PC-3 (cell line): ENCODE data around the gene FAM13A. TPM values are rescaled to one million over a fixed set of nuclear protein-coding genes. Genes with fewer than 3 reads are reported as not detected.
A peak's percentile ranks its signal among the peaks of the same experiment; 100 is the strongest.
"Not testable (repeated sequence)": the region's sequence is repeated elsewhere in the genome, so short reads cannot be mapped to it uniquely, and the experiment has no call there.

Source experiments
- ATAC-seq: fragments of 200-7000 bp; cut with Tn5 transposase; 2 replicates; pipeline ENCODE4 v1.9.1; 2020; ENCODE audit warnings: mild to moderate bottlenecking, moderate library complexity
- BruUV-seq: library from RNA; stranded (reverse); fragments of 400-500 nt; replicated peaks from 2 replicates; lab custom pipeline; 2021; lab: Mats Ljungman, UMichigan
- CTCF ChIA-PET: fragments of 300-600 bp; sonication (Branson Sonifier 250); formaldehyde crosslinking; loops from one replicate; lab custom pipeline; 2022; ENCODE audit warnings: antibody characterized with exemption; lab: Charles Lee
- POLR2A ChIA-PET: fragments of 300-600 bp; sonication (Branson Sonifier 250); formaldehyde crosslinking; loops from one replicate; lab custom pipeline; 2022; ENCODE audit warnings: antibody characterized with exemption; ENCODE audit not compliant: unreplicated experiment; lab: Charles Lee
- DNase-seq: peaks from one replicate; pipeline ENCODE4 v3.0.0-alpha.2; 2015
- H2AFZ ChIP-seq: fragments of 300-600 bp; sonication (generic); 2 replicates; pipeline ENCODE4 v1.6.0; 2016; ENCODE audit warnings: antibody characterized with exemption, low read length
- H3F3A ChIP-seq: fragments of 300-600 bp; sonication (generic); one replicate; pipeline ENCODE4 v1.6.0; 2017; ENCODE audit warnings: antibody characterized with exemption, low read length, control low read depth, mild to moderate bottlenecking; ENCODE audit not compliant: unreplicated experiment
- H3K27ac ChIP-seq: fragments of 300-600 bp; sonication (generic); 2 replicates; pipeline ENCODE4 v1.5.1; 2016; ENCODE audit warnings: mild to moderate bottlenecking, low read length
- H3K27me3 ChIP-seq: fragments of 300-600 bp; sonication (generic); 2 replicates; pipeline ENCODE4 v1.6.1; 2016; ENCODE audit warnings: low read length, mixed read lengths
- H3K36me3 ChIP-seq: fragments of 300-600 bp; sonication (generic); 2 replicates; pipeline ENCODE4 v1.6.1; 2016; ENCODE audit warnings: low read depth, mixed run types, low read length, mixed read lengths
- H3K4me1 ChIP-seq: fragments of 300-600 bp; sonication (generic); 2 replicates; pipeline ENCODE4 v1.5.1; 2016; ENCODE audit warnings: low read length; ENCODE audit not compliant: insufficient read depth
- H3K4me2 ChIP-seq: fragments of 300-600 bp; sonication (generic); 2 replicates; pipeline ENCODE4 v1.6.0; 2016; ENCODE audit warnings: low read length
- H3K4me3 ChIP-seq: fragments of 300-600 bp; sonication (generic); 2 replicates; pipeline ENCODE4 v1.5.1; 2016; ENCODE audit warnings: mild to moderate bottlenecking, low read length, mixed read lengths
- H3K79me2 ChIP-seq: fragments of 300-600 bp; sonication (generic); 2 replicates; pipeline ENCODE4 v1.6.1; 2017; ENCODE audit warnings: low read length, mixed read lengths
- H3K9ac ChIP-seq: fragments of 300-600 bp; sonication (generic); 2 replicates; pipeline ENCODE4 v1.6.0; 2016; ENCODE audit warnings: mild to moderate bottlenecking, low read length
- H3K9me2 ChIP-seq: fragments of 300-600 bp; sonication (generic); replicated peaks from 2 replicates; pipeline ENCODE4 v1.6.1; 2016; ENCODE audit warnings: mixed run types, low read length, mixed read lengths
- H3K9me3 ChIP-seq: fragments of 300-600 bp; sonication (generic); 2 replicates; pipeline ENCODE4 v1.6.1; 2016; ENCODE audit warnings: low read length, mixed read lengths
- H4K20me1 ChIP-seq: fragments of 300-600 bp; sonication (generic); 2 replicates; pipeline ENCODE4 v1.6.1; 2016; ENCODE audit warnings: low read length, mixed read lengths
- EZH2 ChIP-seq: fragments of 300-600 bp; sonication (generic); IDR thresholded peaks from one replicate; pipeline ENCODE4 v1.6.1; 2017; ENCODE audit warnings: antibody characterized with exemption, mild to moderate bottlenecking, low read length; ENCODE audit not compliant: unreplicated experiment
- EZH2phosphoT487 ChIP-seq: fragments of 300-600 bp; sonication (generic); IDR thresholded peaks from 2 replicates; pipeline ENCODE4 v1.6.1; 2018; ENCODE audit warnings: mild to moderate bottlenecking, antibody characterized with exemption, low read length, borderline replicate concordance
- intact Hi-C: fragments of 100-400 bp; cut with micrococcal nuclease; formaldehyde crosslinking; loops from 2 replicates; pipeline ENCODE4 v1.9.0; 2023
- total RNA-seq: library from RNA; depleted of rRNA; stranded (reverse); fragments of >200 nt; gene quantifications from 2 replicates; pipeline ENCODE4 v1.2.3, GENCODE V29; 2014
- TF ChIP-seq, protein P1 (sequence below): fragments of 300-600 bp; sonication (generic); conservative IDR thresholded peaks from 2 replicates; pipeline ENCODE4 v1.5.1; 2017; ENCODE audit warnings: antibody characterized with exemption, low read depth, mild to moderate bottlenecking, low read length

FAM13A gene
- total RNA-seq, 1 experiment from 2014 or later, result 8.6 TPM

DNA sequence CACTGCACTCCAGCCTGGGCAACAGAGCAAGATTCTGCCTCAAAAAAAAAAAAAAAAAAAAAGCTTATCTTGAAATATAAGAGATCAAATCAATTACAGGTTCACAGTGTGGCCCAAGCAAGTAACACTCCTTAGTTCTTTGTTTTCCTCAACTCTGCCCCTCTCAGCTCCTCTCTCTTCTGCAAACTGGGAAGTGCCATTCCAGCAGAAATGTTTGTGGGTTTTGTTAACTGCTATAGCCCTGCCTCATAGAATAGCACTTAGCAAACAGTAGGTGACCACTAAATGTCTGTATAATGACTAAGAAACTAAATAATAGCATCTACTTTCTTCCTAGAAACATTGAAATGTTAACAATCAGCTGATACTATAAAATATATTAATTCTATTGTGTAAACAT, 199.4 kb downstream of the FAM13A start:
- Histone ChIP-seq H3K9me2 (no peaks in the 10 kb centered on the region), H3K36me3 (no peaks in the 10 kb centered on the region), H3K79me2 (no peaks in the 10 kb centered on the region), H3K4me3 (no peak overlapping the region), H4K20me1 (no peaks in the 10 kb centered on the region), H3K27ac (no peak overlapping the region), H3K9ac (no peak overlapping the region), H3K27me3 (no peaks in the 10 kb centered on the region), H2AFZ (no peak overlapping the region), H3K4me2 (no peak overlapping the region), H3K4me1 (peaks cover 26% of the 10 kb centered on the region), H3F3A (no peaks in the 10 kb centered on the region), H3K9me3 (no peaks in the 10 kb centered on the region)
- ATAC-seq, result peak; percentile 57
- ChIA-PET CTCF (no interaction called here), POLR2A (no interaction called here)
- no TSS peak for BruUV-seq
- no peak for TF ChIP-seq EZH2
- TF ChIP-seq, protein P1, sequence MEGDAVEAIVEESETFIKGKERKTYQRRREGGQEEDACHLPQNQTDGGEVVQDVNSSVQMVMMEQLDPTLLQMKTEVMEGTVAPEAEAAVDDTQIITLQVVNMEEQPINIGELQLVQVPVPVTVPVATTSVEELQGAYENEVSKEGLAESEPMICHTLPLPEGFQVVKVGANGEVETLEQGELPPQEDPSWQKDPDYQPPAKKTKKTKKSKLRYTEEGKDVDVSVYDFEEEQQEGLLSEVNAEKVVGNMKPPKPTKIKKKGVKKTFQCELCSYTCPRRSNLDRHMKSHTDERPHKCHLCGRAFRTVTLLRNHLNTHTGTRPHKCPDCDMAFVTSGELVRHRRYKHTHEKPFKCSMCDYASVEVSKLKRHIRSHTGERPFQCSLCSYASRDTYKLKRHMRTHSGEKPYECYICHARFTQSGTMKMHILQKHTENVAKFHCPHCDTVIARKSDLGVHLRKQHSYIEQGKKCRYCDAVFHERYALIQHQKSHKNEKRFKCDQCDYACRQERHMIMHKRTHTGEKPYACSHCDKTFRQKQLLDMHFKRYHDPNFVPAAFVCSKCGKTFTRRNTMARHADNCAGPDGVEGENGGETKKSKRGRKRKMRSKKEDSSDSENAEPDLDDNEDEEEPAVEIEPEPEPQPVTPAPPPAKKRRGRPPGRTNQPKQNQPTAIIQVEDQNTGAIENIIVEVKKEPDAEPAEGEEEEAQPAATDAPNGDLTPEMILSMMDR, result no peak
- no peak for TF ChIP-seq EZH2phosphoT487
- DNase-seq, result peak; percentile 46
- intact Hi-C loops, result no loop called here

DNA sequence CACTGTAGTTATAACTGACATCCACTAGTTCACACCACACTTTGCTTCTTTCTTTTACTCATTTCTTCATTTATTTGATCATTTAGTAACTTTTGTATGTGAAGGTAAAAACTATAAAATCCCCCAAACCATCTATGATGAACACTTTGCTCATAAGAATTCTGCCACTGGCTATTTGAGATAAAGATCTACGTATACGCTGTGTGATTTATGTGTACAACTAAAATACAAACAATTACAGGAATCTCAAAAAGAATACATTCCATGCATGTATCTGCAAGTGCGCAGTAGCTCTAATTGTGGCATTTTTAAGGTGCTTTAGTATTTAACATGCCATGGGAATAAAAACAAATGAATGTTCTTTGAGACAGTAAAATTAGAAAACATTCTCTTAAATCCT, 202.5 kb downstream of the FAM13A start:
- 0 out of 2 replicates have a peak overlapping the region, but pooled peaks have one; percentile 3 for H3K4me2 ChIP-seq
- ATAC-seq (no peak), DNase-seq (peak; percentile 40)
- BruUV-seq, result no TSS peak
- no peaks in the 10 kb centered on the region for H3F3A ChIP-seq
- no peaks in the 10 kb centered on the region for H3K27me3 ChIP-seq
- no peak overlapping the region for H3K27ac ChIP-seq
- no peaks in the 10 kb centered on the region for H3K36me3 ChIP-seq
- no peak overlapping the region for H3K4me3 ChIP-seq
- peaks cover 26% of the 10 kb centered on the region for H3K4me1 ChIP-seq
- no peaks in the 10 kb centered on the region for H3K9me2 ChIP-seq
- H3K79me2 ChIP-seq, result no peaks in the 10 kb centered on the region
- no peak overlapping the region for H2AFZ ChIP-seq
- intact Hi-C loops, result no loop called here
- no peak overlapping the region for H3K9ac ChIP-seq
- no peaks in the 10 kb centered on the region for H3K9me3 ChIP-seq
- ChIA-PET POLR2A (no interaction called here), CTCF (interaction anchor here (0.5 kb wide), 1 partner anchor 35 kb away, joined by 3 read pairs; no protein-coding TSS in a partner anchor)
- TF ChIP-seq EZH2 (no peak), EZH2phosphoT487 (no peak)
- TF ChIP-seq, protein P1, result no peak
- no peaks in the 10 kb centered on the region for H4K20me1 ChIP-seq

DNA sequence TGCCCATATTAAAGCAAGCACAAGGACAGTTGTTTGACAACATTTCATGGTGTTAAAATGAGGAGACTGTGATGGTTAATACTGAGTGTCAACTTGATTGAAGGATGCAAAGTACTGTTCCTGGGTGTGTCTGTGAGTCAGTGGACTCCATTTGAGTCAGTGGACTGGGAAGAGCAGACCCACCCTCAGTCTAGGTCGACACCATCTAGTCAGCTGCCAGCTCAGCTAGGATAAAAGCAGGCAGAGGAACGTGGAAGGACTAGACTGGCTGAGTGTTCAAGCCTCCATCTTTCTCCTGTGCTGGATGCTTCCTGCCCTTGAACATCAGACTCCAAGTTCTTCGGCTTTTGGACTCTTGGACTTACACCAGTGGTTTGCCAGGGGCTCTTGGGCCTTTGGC, 203.4 kb downstream of the FAM13A start:
- POLR2A ChIA-PET, result interaction anchor here (0.7 kb wide), 1 partner anchor 267 kb away, joined by 4 read pairs; no protein-coding TSS in a partner anchor
- peaks cover 22% of the 10 kb centered on the region for H3K4me1 ChIP-seq
- H3K27me3 ChIP-seq, H3K36me3 ChIP-seq, H3K79me2 ChIP-seq, intact Hi-C loops, H3K4me3 ChIP-seq, CTCF ChIA-PET, BruUV-seq, H4K20me1 ChIP-seq, H3K4me2 ChIP-seq, ATAC-seq, H3K9ac ChIP-seq, H3K27ac ChIP-seq, H2AFZ ChIP-seq, H3K9me3 ChIP-seq, H3K9me2 ChIP-seq, H3F3A ChIP-seq: not testable (repeated sequence)
- DNase-seq, result peak; percentile 9
